ENCODE measurements around the gene DRC7. TPM values are rescaled to one million over a fixed set of nuclear protein-coding genes. Genes with fewer than 3 reads are reported as not detected.
A peak's percentile ranks its signal among the peaks of the same experiment; 100 is the strongest.

DRC7 gene, protein sequence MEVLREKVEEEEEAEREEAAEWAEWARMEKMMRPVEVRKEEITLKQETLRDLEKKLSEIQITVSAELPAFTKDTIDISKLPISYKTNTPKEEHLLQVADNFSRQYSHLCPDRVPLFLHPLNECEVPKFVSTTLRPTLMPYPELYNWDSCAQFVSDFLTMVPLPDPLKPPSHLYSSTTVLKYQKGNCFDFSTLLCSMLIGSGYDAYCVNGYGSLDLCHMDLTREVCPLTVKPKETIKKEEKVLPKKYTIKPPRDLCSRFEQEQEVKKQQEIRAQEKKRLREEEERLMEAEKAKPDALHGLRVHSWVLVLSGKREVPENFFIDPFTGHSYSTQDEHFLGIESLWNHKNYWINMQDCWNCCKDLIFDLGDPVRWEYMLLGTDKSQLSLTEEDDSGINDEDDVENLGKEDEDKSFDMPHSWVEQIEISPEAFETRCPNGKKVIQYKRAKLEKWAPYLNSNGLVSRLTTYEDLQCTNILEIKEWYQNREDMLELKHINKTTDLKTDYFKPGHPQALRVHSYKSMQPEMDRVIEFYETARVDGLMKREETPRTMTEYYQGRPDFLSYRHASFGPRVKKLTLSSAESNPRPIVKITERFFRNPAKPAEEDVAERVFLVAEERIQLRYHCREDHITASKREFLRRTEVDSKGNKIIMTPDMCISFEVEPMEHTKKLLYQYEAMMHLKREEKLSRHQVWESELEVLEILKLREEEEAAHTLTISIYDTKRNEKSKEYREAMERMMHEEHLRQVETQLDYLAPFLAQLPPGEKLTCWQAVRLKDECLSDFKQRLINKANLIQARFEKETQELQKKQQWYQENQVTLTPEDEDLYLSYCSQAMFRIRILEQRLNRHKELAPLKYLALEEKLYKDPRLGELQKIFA
- total RNA-seq (not detected), polyA plus RNA-seq (not detected)
- long read RNA-seq, donor 1, result 0 reads
- long read RNA-seq, donor 2, result 0 reads
- long read RNA-seq, donor 3, result 0 reads
- long read RNA-seq, donor 4, result 0 reads
- long read RNA-seq, donor 5, result 0 reads
- long read RNA-seq, donor 6, result 0 reads
- long read RNA-seq, donor 7, result 0 reads
- long read RNA-seq, donor 8, result 0 reads
- long read RNA-seq, donor 9, result 0 reads
- long read RNA-seq, donor 10, result 0 reads

DNA sequence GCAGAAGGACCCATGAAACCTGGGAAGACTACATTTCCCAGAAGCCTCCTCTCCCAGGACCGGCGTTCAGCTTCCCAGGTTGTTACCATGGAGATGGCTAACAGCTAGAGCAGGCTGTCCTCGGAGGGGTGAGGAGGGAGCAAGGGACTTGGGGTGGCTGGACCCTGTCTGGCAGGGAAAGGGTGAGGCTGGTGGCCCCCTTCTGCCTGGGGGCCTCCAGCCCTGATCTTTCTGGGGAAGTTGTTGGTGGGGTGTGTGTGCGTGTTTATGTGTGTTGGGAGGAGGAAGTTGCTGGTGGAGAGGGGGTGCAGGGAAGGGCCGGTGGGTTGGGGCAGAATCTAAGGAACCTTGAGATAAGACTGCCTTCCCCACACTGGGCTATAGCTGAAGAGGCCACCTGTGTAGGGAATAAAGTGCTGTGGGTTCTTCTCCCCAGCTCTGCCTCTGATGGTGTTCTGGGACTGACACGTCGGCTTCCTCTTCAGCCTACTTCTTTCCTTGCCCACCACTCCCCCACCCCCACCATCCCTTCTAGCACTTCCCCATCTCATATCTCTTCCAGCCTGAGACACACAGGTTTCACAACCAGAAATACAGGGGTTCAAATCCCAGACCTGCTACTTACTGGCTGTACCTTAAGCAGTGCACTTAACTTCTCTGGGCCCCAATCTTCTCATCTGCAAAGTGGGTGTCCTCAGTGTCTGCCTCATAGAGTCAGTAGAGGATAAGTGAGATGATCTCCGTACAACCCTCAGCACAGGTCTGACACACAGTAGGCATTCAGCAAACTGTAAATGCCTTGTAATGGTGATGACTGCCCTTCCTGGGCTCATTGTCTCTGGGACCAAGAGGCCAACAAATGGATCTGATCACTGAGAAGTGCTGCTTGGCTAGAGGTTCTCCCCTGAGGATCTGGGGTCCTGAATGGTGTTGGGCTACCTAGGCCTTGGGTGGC is at the start of gene DRC7:
Gene DRC7 (plus strand): TSS at position 82 of the 955 bp plus-strand sequence. CDS start 3,144 bp downstream, outside the sequence.
- Histone ChIP-seq H3K9me3 (no peaks in the 10 kb centered on the region), H3K36me3 (no peaks in the 10 kb centered on the region), H3K4me3 (peak within 1 kb of the TSS in 2 of 4 donors; percentile 10 to 25), H3K4me1 (peaks cover 0 to 19% (median under 1%) of the 10 kb centered on the region in 4 donors), H3K27ac (peak within 1 kb of the TSS in 2 of 5 donors; percentile 2 to 38), H3K27me3 (peaks cover 0 to 9% (median 0%) of the 10 kb centered on the region in 3 donors)
- WGBS, 5 donors, result 32 to 43% (median 41%) methylated on average over 8 of the region's 8 CpGs
- TF ChIP-seq POLR2A (IDR thresholded peaks at IDR 0.05) (no peak), EP300 (IDR thresholded peaks at IDR 0.05) (no peak), POLR2AphosphoS5 (IDR thresholded peaks at IDR 0.05) (no peak)
- TF ChIP-seq, protein P1, sequence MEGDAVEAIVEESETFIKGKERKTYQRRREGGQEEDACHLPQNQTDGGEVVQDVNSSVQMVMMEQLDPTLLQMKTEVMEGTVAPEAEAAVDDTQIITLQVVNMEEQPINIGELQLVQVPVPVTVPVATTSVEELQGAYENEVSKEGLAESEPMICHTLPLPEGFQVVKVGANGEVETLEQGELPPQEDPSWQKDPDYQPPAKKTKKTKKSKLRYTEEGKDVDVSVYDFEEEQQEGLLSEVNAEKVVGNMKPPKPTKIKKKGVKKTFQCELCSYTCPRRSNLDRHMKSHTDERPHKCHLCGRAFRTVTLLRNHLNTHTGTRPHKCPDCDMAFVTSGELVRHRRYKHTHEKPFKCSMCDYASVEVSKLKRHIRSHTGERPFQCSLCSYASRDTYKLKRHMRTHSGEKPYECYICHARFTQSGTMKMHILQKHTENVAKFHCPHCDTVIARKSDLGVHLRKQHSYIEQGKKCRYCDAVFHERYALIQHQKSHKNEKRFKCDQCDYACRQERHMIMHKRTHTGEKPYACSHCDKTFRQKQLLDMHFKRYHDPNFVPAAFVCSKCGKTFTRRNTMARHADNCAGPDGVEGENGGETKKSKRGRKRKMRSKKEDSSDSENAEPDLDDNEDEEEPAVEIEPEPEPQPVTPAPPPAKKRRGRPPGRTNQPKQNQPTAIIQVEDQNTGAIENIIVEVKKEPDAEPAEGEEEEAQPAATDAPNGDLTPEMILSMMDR (IDR thresholded peaks at IDR 0.05), result no peak
- DNase-seq, result peak; percentile 57 to 91
- intact Hi-C loops (cut with DNase I; ENCODE audit: low total_unique reads), result no loop called here

DNA sequence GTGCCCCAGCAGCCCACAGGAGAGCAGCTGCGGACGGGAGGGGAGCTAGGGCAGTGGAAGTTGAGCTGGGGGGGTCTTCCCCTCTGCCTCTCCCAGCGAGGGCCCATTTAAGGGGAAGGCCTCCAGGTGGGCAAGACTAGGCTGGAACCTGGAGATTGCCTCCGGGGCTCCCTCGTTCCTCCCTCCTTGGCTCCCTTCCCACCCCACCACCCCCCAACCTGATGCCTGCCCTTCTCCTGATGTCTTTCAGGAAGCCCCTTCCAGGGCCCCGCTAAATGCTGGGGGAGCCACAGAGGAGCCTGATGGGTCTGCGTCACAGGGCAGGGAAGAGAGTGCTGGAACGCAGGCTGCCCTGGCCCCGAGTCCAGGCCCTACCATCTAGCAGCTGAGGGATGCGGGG is 49.4 kb upstream of the DRC7 start:
- Histone ChIP-seq H3K36me3 (peaks cover 3 to 22% (median 12%) of the 10 kb centered on the region in 4 donors), H3K9me3 (no peaks in the 10 kb centered on the region), H3K27ac (peak overlapping the region in 4 of 5 donors; percentile 49 to 77 (median 71)), H3K27me3 (peaks cover 0 to 35% (median 0%) of the 10 kb centered on the region in 3 donors), H3K4me1 (peaks cover 18 to 76% (median 46%) of the 10 kb centered on the region in 4 donors), H3K4me3 (no peak overlapping the region)
- DNase-seq, result no peak
- WGBS, 5 donors, result 49 to 69% (median 66%) methylated on average over 9 to 10 of the region's 10 CpGs
- intact Hi-C loops (cut with DNase I; ENCODE audit: low total_unique reads), result loop anchor here (5.0 kb wide), 1 partner anchor 53 kb away; no protein-coding TSS in a partner anchor
- TF ChIP-seq, protein P1 (IDR thresholded peaks at IDR 0.05), result no peak
- TF ChIP-seq POLR2A (IDR thresholded peaks at IDR 0.05) (no peak), POLR2AphosphoS5 (IDR thresholded peaks at IDR 0.05) (no peak), EP300 (IDR thresholded peaks at IDR 0.05) (no peak)

DNA sequence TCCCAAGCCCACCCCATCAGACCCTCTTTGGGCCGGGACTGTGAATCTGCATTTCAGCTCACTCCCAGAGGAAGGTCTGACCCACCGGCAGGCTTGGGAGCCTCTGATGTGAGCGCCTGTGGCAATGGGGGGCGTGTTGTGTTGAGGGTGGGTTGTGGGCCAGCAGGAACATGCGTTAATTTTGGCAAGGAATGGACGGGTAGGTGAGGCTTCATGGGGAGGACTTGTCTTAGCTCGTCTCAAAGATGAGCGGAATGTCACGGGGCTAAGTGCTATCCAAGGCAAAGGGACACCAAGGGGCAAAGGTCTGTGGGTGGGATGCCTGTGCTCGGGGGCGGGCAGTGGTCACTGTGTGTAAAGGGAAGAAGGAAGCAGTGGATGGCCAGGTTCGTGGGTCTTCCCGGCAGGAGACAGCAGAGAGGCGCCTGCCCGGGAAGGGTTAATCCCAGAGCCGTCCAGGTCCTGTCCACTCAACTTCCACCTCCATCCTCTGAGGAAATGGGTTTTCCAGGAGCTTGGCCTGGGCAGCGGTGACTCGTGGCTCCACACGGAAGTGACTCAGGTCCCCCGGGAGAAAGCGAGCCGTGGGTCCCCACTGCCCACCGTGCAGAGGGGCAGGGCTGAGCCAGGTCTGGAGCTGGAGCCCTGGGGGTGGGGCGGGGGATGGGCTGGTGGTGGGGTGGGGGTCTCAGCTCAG is 48.8 kb upstream of the DRC7 start:
- DNase-seq, result peak in 1 of 2 donors; percentile 63
- H3K4me3 ChIP-seq, result no peak overlapping the region
- H3K27me3 ChIP-seq, result peaks cover 0 to 35% (median 0%) of the 10 kb centered on the region in 3 donors
- H3K36me3 ChIP-seq, result peaks cover 5 to 26% (median 14%) of the 10 kb centered on the region in 4 donors
- peak overlapping the region in 4 of 5 donors; percentile 69 to 77 (median 71) for H3K27ac ChIP-seq
- intact Hi-C loops (cut with DNase I; ENCODE audit: low total_unique reads), result loop anchor here (5.0 kb wide), 1 partner anchor 54 kb away; no protein-coding TSS in a partner anchor
- no peak for TF ChIP-seq POLR2A (IDR thresholded peaks at IDR 0.05)
- peak in 1 of 3 donors; percentile 12 for TF ChIP-seq POLR2AphosphoS5 (IDR thresholded peaks at IDR 0.05)
- H3K4me1 ChIP-seq, result peaks cover 13 to 69% (median 40%) of the 10 kb centered on the region in 4 donors
- H3K9me3 ChIP-seq, result no peaks in the 10 kb centered on the region
- 48 to 59% (median 54%) methylated on average over 16 to 24 of the region's 24 CpGs for WGBS, 5 donors
